M059J (cell line): ENCODE results near the gene CHST15. TPM values are rescaled to one million over a fixed set of nuclear protein-coding genes. Genes with fewer than 3 reads are reported as not detected.
"Not testable (repeated sequence)": the region's sequence is repeated elsewhere in the genome, so short reads cannot be mapped to it uniquely, and the experiment has no call there.

Source experiments
- DNase-seq: peaks from one replicate; pipeline ENCODE4 v3.0.0-alpha.2; 2012; ENCODE audit warnings: low read depth
- total RNA-seq: library from RNA; depleted of rRNA; stranded (reverse); fragments of >200 nt; shearing (Covaris generic); gene quantifications from 2 replicates; pipeline ENCODE4 v1.2.3, GENCODE V29; 2014

CHST15 gene
- total RNA-seq, 1 experiment from 2014 or later: 15.6 TPM

DNA sequence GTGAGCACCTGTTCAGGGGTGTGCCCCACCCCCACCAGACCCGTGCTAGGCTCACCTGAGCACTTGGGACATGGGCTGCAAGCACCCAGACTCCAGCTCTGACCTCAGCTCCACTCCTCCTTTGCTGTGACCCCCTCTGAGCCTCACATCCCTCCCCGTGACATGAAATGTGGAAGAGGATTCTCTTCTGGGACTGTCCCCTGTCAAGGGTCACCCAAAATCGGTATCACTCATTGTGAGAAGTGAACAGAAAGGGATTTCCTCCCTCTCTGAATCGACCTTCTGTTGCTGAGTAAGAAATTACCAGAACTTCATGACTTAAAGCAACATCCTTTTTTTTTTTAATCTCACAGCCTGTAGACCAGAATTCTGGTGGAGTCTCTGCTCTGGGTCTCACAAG is 6.2 kb upstream of the CHST15 start:
- DNase-seq: no peak

GRCh38 chr10:124098575-124098974 is 5.2 kb upstream of the CHST15 start:
- DNase-seq: no peak

GRCh38 chr10:124097883-124098282 is 4.5 kb upstream of the CHST15 start:
- no peak for DNase-seq

DNA sequence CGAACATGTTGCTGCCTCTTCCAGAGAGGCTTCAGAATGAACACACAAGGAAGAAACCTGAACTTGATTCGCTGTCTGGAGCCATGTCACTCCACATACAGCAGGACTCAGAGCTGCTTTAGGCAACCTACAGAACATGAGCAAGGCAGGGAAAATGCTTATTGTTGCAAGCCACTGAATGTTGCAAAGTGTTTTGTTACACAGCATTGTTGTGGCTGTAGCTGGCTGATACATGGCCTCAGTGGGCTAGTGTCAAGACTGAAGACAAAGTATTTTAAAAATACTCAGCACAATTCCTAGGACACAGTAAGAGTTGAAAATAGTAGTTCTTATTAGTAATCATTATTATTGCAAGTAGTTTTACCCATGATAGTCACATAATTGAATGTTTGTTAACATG is 3.1 kb upstream of the CHST15 start:
- no peak for DNase-seq

- not testable (repeated sequence) for DNase-seq
Observed at GRCh38 chr10:124095801-124096200, 2.4 kb upstream of the CHST15 start.

- DNase-seq: no peak
Observed at GRCh38 chr10:124095096-124095495, 1.7 kb upstream of the CHST15 start.

- DNase-seq: no peak
Observed at GRCh38 chr10:124094419-124094785, 1.0 kb upstream of the CHST15 start.

DNA sequence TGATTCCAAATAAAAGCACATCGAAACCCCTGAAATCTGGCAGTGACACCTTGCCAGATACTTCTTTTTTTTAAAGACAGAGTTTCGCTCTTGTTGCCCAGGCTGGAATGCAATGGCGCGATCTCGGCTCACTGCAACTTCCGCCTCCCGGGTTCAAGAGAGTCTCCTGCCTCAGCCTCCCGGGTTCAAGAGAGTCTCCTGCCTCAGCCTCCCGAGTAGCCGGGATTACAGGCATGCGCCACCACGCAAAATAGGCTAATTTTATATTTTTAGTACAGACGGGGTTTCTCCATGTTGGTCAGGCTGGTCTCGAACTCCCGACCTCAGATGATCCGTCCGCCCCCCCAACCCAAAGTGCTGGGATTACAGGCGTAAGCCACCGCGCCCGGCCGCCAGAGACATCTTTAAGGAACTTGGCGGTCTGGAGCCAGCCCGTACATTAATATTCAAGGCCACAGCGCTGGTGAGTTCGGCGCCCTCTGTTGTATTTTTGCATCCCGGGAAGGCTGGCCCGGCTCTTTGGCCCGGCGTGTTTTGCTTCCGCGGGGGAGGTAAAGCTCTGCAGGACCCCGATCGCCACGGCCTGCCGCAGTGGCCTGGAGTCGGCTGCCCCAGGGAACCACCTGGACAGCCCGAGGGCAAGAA is 498 bp upstream of the CHST15 start:
- peak; percentile 55 for DNase-seq

GRCh38 chr10:124092250-124092859 is 1.0 kb downstream of the CHST15 start:
- peak; percentile 47 for DNase-seq

- no peak for DNase-seq
Observed at GRCh38 chr10:124091646-124092249, 1.6 kb downstream of the CHST15 start.

DNA sequence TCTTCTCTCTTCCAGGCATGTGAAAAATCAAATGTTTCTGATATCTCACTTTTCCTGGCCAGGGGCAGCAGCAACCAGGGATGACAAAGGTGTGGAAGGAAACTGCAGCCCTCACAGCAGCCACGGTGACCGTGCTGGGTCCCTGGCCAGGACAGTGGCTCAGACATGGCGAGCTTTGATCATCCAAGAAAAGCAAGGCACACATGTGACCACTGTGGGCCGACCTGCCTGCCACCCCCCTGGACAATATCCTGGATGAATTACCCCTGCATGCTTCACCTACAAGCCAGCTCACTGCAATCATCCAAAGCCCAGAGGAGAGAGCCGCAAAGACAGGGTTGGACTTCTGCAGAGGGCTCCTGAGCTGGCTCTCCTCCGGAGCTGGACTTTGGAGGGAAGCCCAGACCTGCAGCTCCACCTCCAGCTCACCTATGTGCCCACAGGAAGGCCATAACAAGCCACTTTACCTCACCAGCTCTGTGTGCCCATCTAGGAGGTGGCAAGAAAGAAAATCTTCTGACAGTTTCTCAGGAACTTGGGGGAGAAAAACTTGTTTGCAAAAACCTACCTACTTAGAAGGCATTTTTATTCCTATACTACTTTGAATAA is 2.7 kb downstream of the CHST15 start:
- no peak for DNase-seq

GRCh38 chr10:124089859-124090258 is 3.5 kb downstream of the CHST15 start:
- DNase-seq: no peak

DNA sequence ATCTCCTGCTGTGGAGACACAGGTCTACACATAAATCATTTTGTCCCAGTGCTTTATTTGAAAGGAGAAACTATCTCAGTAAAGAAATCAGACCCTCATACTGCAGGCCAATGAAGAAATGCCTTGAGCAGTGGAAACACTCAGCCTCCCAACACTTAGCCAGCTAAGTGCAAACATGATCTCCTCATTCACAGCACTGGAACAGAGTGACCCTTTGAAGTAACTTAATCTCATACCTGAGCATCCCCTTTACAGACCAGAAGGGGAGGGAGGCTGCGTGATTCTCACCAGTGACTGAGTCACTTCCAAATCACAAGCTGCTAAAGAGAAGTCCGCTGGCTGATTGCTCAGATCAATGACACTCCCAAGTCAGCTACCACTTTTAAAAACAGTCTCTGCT is 4.5 kb downstream of the CHST15 start:
- no peak for DNase-seq

- DNase-seq: no peak
Observed at GRCh38 chr10:124087672-124088634, 5.4 kb downstream of the CHST15 start.

GRCh38 chr10:124086787-124087671 is 6.4 kb downstream of the CHST15 start:
- DNase-seq: no peak

DNA sequence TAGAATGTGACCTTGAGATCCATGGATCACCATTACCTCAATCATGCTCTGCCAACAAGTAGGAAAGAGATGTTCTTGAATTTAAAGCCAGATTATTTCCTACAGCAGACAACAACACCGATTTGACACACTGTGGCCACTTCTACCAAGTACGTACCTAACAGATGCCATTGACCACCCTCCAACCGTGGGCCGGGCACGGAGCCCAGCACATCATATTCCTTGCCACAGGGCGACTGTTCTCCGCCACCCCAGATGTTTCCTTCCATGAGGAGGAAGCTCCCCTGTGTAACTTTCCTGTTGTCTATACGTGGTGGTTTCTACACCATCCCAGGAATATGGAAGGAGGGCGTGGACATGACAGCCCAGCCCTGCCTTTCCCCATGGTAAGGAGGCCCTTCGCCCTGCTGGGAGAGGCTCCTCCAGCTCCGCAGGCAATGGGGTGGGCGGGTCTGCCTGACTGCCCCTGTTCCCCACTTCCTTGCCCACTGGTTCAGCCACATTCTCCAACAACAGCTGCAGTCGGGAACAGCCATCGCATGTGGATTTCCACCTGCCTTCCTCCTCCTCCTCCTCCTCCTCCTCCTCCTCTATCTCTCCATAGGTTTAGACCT is 7.2 kb downstream of the CHST15 start:
- no peak for DNase-seq

DNA sequence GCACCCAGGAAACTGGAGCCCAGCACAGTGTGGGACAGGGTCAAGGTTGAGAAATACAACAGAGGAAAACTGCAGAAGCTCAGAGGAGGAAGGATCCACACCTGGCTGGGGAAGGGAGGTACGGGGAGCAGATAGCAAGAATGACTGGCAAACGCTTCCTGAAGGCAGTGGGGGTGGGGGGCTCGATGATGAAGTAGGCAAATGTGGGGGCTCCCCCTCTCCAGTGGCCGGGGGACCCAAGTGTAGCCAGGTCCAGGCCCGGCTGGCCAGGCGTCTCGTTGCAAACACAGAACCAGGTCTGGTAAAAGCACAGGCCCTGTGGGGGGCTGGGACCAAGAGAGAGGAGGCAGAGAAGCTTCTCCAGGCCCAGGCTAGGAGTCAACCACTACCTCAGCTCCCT is 7.7 kb downstream of the CHST15 start:
- DNase-seq: no peak

DNA sequence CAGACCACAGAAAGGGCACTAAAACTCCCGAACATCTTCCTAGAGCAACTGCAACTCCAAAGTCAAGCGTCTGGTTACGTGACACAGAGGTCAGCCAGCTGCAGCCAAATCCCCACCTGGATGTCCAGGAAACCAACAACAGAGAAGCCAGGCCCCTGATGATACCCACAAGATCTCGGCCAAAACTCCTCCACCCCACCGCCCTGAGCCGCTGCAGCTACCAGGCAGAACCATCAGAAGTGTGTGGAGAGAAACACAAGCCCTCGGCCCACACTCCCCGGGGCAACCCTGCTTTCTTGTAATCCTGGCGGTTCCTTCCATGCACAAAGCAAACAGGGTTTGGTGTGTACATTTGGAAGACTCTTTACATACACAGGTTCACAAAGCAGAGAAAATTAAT is 8.7 kb downstream of the CHST15 start:
- no peak for DNase-seq

DNA sequence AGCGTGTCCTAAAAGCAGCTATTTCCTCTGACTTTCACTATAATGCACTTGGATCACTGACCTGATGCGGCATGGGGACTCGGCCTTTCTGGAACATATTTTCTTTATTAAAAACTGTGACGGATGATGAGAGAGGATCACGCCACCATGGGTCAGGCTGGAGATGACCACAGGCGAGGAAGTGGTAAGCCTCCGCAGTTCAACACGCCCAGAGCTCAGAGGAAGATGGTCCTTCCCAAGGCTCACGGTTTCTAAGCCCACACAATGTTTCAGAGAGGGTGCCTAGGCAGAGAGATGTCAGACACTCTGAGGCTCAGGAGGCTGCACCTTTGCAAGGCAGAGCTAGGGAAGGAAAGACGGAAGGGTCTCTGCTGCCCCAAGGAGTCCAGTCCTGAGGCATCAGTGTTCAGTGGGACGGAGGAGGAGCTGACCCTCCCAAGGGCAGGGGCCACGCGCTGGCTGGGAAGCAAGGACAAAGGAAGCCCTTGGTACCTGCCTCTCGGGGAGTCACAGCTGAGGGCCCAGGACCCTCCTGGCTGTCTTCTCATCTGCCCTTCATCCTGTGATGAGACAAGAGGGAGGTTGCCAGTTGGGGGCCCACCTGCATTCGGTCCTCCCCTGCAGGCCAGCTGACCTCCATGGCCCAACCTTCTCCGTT is 9.5 kb downstream of the CHST15 start:
- DNase-seq: no peak
